ENCODE data around the gene ADAM22.

DNA sequence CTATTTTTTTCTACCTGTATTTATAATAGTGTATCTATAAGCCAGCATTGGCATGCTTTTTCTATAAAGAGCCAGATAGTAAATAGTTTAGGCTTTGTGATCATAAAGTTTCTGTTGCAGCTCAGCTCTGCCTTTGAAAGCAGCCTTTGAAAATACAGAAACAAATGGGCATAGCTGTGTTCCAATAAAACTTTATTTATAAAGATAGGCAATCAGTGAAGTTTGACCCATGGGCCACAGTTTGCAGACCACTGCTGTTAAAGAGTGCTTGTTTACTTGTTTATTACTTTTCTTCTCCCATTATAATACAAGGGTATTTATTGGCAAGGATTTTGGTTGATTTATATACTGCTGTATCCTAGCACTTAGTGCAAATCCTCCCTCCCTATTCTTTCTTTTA, 213.3 kb downstream of the ADAM22 start:
- TF ChIP-seq, protein P1, sequence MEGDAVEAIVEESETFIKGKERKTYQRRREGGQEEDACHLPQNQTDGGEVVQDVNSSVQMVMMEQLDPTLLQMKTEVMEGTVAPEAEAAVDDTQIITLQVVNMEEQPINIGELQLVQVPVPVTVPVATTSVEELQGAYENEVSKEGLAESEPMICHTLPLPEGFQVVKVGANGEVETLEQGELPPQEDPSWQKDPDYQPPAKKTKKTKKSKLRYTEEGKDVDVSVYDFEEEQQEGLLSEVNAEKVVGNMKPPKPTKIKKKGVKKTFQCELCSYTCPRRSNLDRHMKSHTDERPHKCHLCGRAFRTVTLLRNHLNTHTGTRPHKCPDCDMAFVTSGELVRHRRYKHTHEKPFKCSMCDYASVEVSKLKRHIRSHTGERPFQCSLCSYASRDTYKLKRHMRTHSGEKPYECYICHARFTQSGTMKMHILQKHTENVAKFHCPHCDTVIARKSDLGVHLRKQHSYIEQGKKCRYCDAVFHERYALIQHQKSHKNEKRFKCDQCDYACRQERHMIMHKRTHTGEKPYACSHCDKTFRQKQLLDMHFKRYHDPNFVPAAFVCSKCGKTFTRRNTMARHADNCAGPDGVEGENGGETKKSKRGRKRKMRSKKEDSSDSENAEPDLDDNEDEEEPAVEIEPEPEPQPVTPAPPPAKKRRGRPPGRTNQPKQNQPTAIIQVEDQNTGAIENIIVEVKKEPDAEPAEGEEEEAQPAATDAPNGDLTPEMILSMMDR (IDR thresholded peaks at IDR 0.05), result no peak
- no peak for TF ChIP-seq POLR2A (IDR thresholded peaks at IDR 0.05)
